ENCODE results near the gene TLE6. TPM values are rescaled to one million over a fixed set of nuclear protein-coding genes. Genes with fewer than 3 reads are reported as not detected.
A peak's percentile ranks its signal among the peaks of the same experiment; 100 is the strongest.

Gene TLE6
- total and polyA plus RNA-seq, 2 of the 8 experiments (the other 6 are each of a cell fraction or from before 2014, with no cell fraction given): 2.5 to 2.9 TPM

- H3K18ac ChIP-seq (ENCODE audit: extremely low read depth, low read length): peak overlapping the region; percentile 100
- peak overlapping the region; percentile 75; the same call in 1 of the 2 replicates for H2BK12ac ChIP-seq (ENCODE audit: low read depth, low read length)
- H3K4me2 ChIP-seq (ENCODE audit: insufficient read depth in 1 of 2, low read depth in 2 of 2, low read length in 2 of 2): peak overlapping the region; percentile 71 to 90
- FAIRE-seq (no peak), DNase-seq (ENCODE audit: low read depth in 1 of 2, low spot score in 2 of 2) (peak; percentile 76 to 96)
- peak overlapping the region; percentile 61 for H4K5ac ChIP-seq (ENCODE audit: insufficient read length, low read depth, low read length)
- H2BK5ac ChIP-seq (ENCODE audit: low read depth, low read length): peak overlapping the region; percentile 94; the same call in 1 of the 2 replicates
- H3K9me3 ChIP-seq (ENCODE audit: insufficient read depth in 2 of 2, low read depth in 1 of 2, low read length in 1 of 2): no peaks in the 10 kb centered on the region
- peak overlapping the region; percentile 49; the same call in 1 of the 2 replicates for H3K27ac ChIP-seq (ENCODE audit: low read depth, low read length)
- peak overlapping the region; percentile 55 for H4K91ac ChIP-seq (replicated peaks; ENCODE audit: insufficient read length, low read length)
- WGBS, 2 experiments (ENCODE audit: extremely low coverage in 1 of 2, insufficient coverage in 1 of 2, insufficient read length in 1 of 2, insufficient replicate concordance in 2 of 2, low coverage in 1 of 2, low lambda C conversion rate in 2 of 2, missing lambda C conversion rate in 1 of 2): 1% methylated on average over 25 of the region's 44 CpGs; no CpG with 5 or more reads in 1 of the 2 experiments
- CTCF ChIA-PET (ENCODE audit: partially characterized antibody): interaction anchor here (0.6 to 6.3 kb wide), 28 partner anchors 10 to 376 kb away, joined by 3 to 36 read pairs (median 4); partner anchors contain the start of gene TLE6
- H3K79me2 ChIP-seq (ENCODE audit: control insufficient read depth in 1 of 2, insufficient read depth in 2 of 2, low read length in 2 of 2): no peaks in the 10 kb centered on the region
- no peak overlapping the region for H3K4ac ChIP-seq (replicated peaks; ENCODE audit: insufficient read length, low read depth, low read length)
- no peak overlapping the region for H3K14ac ChIP-seq (ENCODE audit: insufficient read length)
- peaks cover 3 to 25% (median 16%) of the 10 kb centered on the region in 4 experiments; a peak in 5 of 7 replicates for H3K27me3 ChIP-seq (replicated peaks in 1 of 4; ENCODE audit: control insufficient read depth in 3 of 4, extremely low read depth in 1 of 4, insufficient read depth in 3 of 4, low read length in 3 of 4)
- H2BK20ac ChIP-seq (ENCODE audit: low read length): no peak overlapping the region; the same call in 1 of the 2 replicates
- POLR2A ChIA-PET (ENCODE audit: partially characterized antibody): interaction anchor here (0.6 to 4.0 kb wide), 23 partner anchors 8 to 534 kb away, joined by 3 to 56 read pairs (median 4); partner anchors contain the start of genes TLE5 and TLE6
- peaks cover 0 to 2% of the 10 kb centered on the region in 2 experiments for H4K20me1 ChIP-seq (replicated peaks in 1 of 2; ENCODE audit: control insufficient read depth in 1 of 2, insufficient read depth in 2 of 2, low read length in 2 of 2)
- H3K9ac ChIP-seq (replicated peaks in 1 of 4; ENCODE audit: extremely low read depth in 1 of 4, low read depth in 3 of 4, low read length in 3 of 4): peak overlapping the region in 1 of 4 experiments; percentile 38; a peak in 1 of 7 replicates
- H3K4me3 ChIP-seq (ENCODE audit: extremely low read depth in 1 of 4, insufficient read depth in 2 of 4, low read depth in 3 of 4, low read length in 4 of 4): peak overlapping the region; percentile 39 to 73 (median 57)
- no peaks in the 10 kb centered on the region for H3K79me1 ChIP-seq (ENCODE audit: low read depth, low read length)
- H3K4me1 ChIP-seq (replicated peaks in 1 of 4; ENCODE audit: control insufficient read depth in 3 of 4, insufficient read depth in 4 of 4, low read length in 3 of 4): peaks cover 0 to 14% (median 11%) of the 10 kb centered on the region in 4 experiments; a peak in 6 of 7 replicates
- no peaks in the 10 kb centered on the region for H3K36me3 ChIP-seq (ENCODE audit: control insufficient read depth in 2 of 4, insufficient read depth in 4 of 4, low read length in 3 of 4)
- H2BK15ac ChIP-seq (ENCODE audit: low read length): peak overlapping the region; percentile 81; the same call in 1 of the 2 replicates
- H3K56ac ChIP-seq (replicated peaks; ENCODE audit: insufficient read length, low read depth, low read length): peak overlapping the region; percentile 30
- peaks cover 17% of the 10 kb centered on the region for H3K23me2 ChIP-seq (ENCODE audit: low read depth, low read length)
- H2AK5ac ChIP-seq (ENCODE audit: low read depth, low read length): no peak overlapping the region
- H3K23ac ChIP-seq (ENCODE audit: insufficient read length): no peak overlapping the region
- peak overlapping the region; percentile 58 for H4K8ac ChIP-seq (ENCODE audit: extremely low read depth, insufficient read depth, low read length)
- peak overlapping the region; percentile 88 for H2AFZ ChIP-seq (ENCODE audit: low read length)
- peak overlapping the region; percentile 83 for H2BK120ac ChIP-seq (replicated peaks; ENCODE audit: low read depth, low read length)
- TF ChIP-seq ZNF274 (IDR thresholded peaks at IDR 0.05; ENCODE audit: borderline replicate concordance, extremely low read depth, low read length): no peak
- TF ChIP-seq CHD1 (IDR thresholded peaks at IDR 0.05; ENCODE audit: low read depth, low read length): no peak
- TF ChIP-seq CTBP2 (IDR thresholded peaks at IDR 0.05; ENCODE audit: borderline replicate concordance, insufficient read depth, insufficient read length, low read length): peak; percentile 83
- no peak for TF ChIP-seq RXRA (IDR thresholded peaks at IDR 0.05; ENCODE audit: insufficient read depth, low read depth, low read length)
- TF ChIP-seq KDM4A (IDR thresholded peaks at IDR 0.05; ENCODE audit: low read depth, low read length, severe bottlenecking): no peak
- no peak for TF ChIP-seq POU5F1 (IDR thresholded peaks at IDR 0.05; ENCODE audit: low read depth, low read length)
- peak; percentile 79 for TF ChIP-seq SIX5 (IDR thresholded peaks at IDR 0.05; ENCODE audit: low read depth, low read length)
- TF ChIP-seq HDAC2 (IDR thresholded peaks at IDR 0.05; ENCODE audit: borderline replicate concordance in 1 of 2, low read depth in 2 of 2, low read length in 2 of 2): no peak
- TF ChIP-seq SP1 (IDR thresholded peaks at IDR 0.05; ENCODE audit: low read depth, low read length): peak; percentile 78; the same call in 1 of the 2 replicates
- no peak for TF ChIP-seq KDM5A (IDR thresholded peaks at IDR 0.05; ENCODE audit: low read length)
Measured at GRCh38 chr19:3036119-3036976, 59.0 kb downstream of the TLE6 start.
